Lung (tissue), 12 donors: ENCODE data around the gene IFRD2. TPM values are rescaled to one million over a fixed set of nuclear protein-coding genes. Genes with fewer than 3 reads are reported as not detected.
A peak's percentile ranks its signal among the peaks of the same experiment; 100 is the strongest.

ENCODE experiments used
- ATAC-seq: fragments of 200-7000 bp; cut with Tn5 transposase; one replicate; pipeline ENCODE4 v1.9.1; 2020; ENCODE audit warnings: moderate number of reproducible peaks; ENCODE audit not compliant: insufficient read depth, low FRiP score
- DNase-seq, 3 donors: peaks; one replicate each; pipeline ENCODE4 v3.0.0-alpha.2; 2013 to 2017
- H3K27ac ChIP-seq, 2 donors: one replicate each; pipeline ENCODE4 v1.5.1; 2013; ENCODE audit warnings: mild to moderate bottlenecking in 2 of 2, moderate library complexity in 2 of 2, control low read depth in 1 of 2, inconsistent platforms in 1 of 2, low read depth in 1 of 2, low read length in 1 of 2
- H3K27me3 ChIP-seq, 3 donors: one replicate each; pipeline ENCODE4 v1.5.1; 2013; ENCODE audit warnings: low read length in 2 of 3; ENCODE audit not compliant: control insufficient read depth in 3 of 3, insufficient read depth in 3 of 3
- H3K36me3 ChIP-seq, 4 donors: one replicate each; pipeline ENCODE4 v1.5.1; 2013; ENCODE audit warnings: low read length in 4 of 4, mild to moderate bottlenecking in 1 of 4, moderate library complexity in 1 of 4; ENCODE audit not compliant: control insufficient read depth in 4 of 4, insufficient read depth in 4 of 4
- H3K4me1 ChIP-seq, 5 donors: one replicate each; pipeline ENCODE4 v1.5.1; 2013; ENCODE audit warnings: low read length in 5 of 5, mild to moderate bottlenecking in 2 of 5, moderate library complexity in 1 of 5; ENCODE audit not compliant: control insufficient read depth in 5 of 5, insufficient read depth in 5 of 5
- H3K4me3 ChIP-seq: one replicate; pipeline ENCODE4 v1.5.1; 2013; ENCODE audit warnings: mild to moderate bottlenecking, control low read depth, moderate library complexity
- H3K9ac ChIP-seq, 2 donors: one replicate each; pipeline ENCODE4 v1.5.1; 2013; ENCODE audit warnings: low read length in 2 of 2, control low read depth in 1 of 2; ENCODE audit not compliant: insufficient read depth in 1 of 2
- H3K9me3 ChIP-seq, 4 donors: one replicate each; pipeline ENCODE4 v1.5.1; 2013; ENCODE audit warnings: low read length in 3 of 4, mild to moderate bottlenecking in 1 of 4, moderate library complexity in 1 of 4; ENCODE audit not compliant: control insufficient read depth in 4 of 4, insufficient read depth in 3 of 4
- CTCF ChIP-seq: IDR thresholded peaks from 2 replicates; pipeline ENCODE4 v1.5.1; 2012; ENCODE audit warnings: mild to moderate bottlenecking; ENCODE audit errors: control extremely low read depth, extremely low read depth
- WGBS, 2 donors: extraction: QIAGEN DNeasy Blood & Tissue Kit; methylation state at CpG; one replicate each; pipeline ENCODE4 v1.1.7; 2013; 5-methylcytosine and 5-hydroxymethylcytosine counted together
- polyA plus RNA-seq, 2 donors: library from polyadenylated mRNA; stranded (reverse); fragments of 200-250 nt; gene quantifications; one replicate each; pipeline ENCODE4 v1.2.1, GENCODE V29; 2013
- total RNA-seq, 2 donors: library from RNA; depleted of rRNA in 1 of 2; stranded (reverse); fragments of >200 nt in 1 of 2; gene quantifications; one replicate each; pipeline ENCODE4 v1.2.1, GENCODE V29; 2014 to 2021
- donor health status: control.
- donor health status: control.
- donor health status: Bipolar disorder and iron deficiency.
- donor health status: healthy.
- donor health status: DM: yes; HTN: yes; CAD: no.

IFRD2 gene
- total and polyA plus RNA-seq, 4 donors, result 14.7 to 107 (median 95.1) TPM

GRCh38 chr3:50327943-50328691 lies 35.9 kb upstream of the IFRD2 start, which contains the start of gene TUSC2:
Gene TUSC2, minus strand, starts transcription at chr3:50328223. Its CDS starts 124 bp downstream, at chr3:50328099.
- WGBS, 2 donors, result 2 to 3% methylated on average over 55 of the region's 55 CpGs
- ATAC-seq (peak; percentile 90), DNase-seq (peak; percentile 96 to 98 (median 98))
- Histone ChIP-seq H3K36me3 (peaks cover 27 to 46% (median 32%) of the 10 kb centered on the region in 4 donors), H3K9me3 (no peaks in the 10 kb centered on the region), H3K27me3 (no peaks in the 10 kb centered on the region), H3K27ac (peak within 1 kb of the TSS; percentile 82 to 89), H3K4me1 (peaks cover 2 to 23% (median 9%) of the 10 kb centered on the region in 5 donors), H3K4me3 (peak within 1 kb of the TSS; percentile 86), H3K9ac (peak within 1 kb of the TSS; percentile 57 to 62)
- TF ChIP-seq CTCF, result no peak

GRCh38 chr3:50327129-50327528 lies 34.9 kb upstream of the IFRD2 start:
- Histone ChIP-seq H3K27me3 (no peaks in the 10 kb centered on the region), H3K4me1 (peaks cover 2 to 32% (median 12%) of the 10 kb centered on the region in 5 donors), H3K27ac (peak overlapping the region in 1 of 2 donors; percentile 89), H3K9ac (peak overlapping the region in 1 of 2 donors; percentile 62), H3K9me3 (no peaks in the 10 kb centered on the region), H3K36me3 (peaks cover 26 to 41% (median 30%) of the 10 kb centered on the region in 4 donors), H3K4me3 (peak overlapping the region; percentile 86)
- ATAC-seq, result no peak
- no peak for TF ChIP-seq CTCF
- DNase-seq, result no peak
- WGBS, 2 donors, result 73 to 74% methylated on average over 4 of the region's 4 CpGs

GRCh38 chr3:50326182-50326541 lies 33.9 kb upstream of the IFRD2 start:
- Histone ChIP-seq H3K27me3 (no peaks in the 10 kb centered on the region), H3K9me3 (no peaks in the 10 kb centered on the region), H3K36me3 (peaks cover 17 to 31% (median 21%) of the 10 kb centered on the region in 4 donors), H3K27ac (no peak overlapping the region), H3K4me1 (peaks cover 2 to 36% (median 13%) of the 10 kb centered on the region in 5 donors), H3K4me3 (no peak overlapping the region), H3K9ac (no peak overlapping the region)
- DNase-seq (no peak), ATAC-seq (no peak)
- no peak for TF ChIP-seq CTCF
- WGBS, 2 donors, result 94% methylated on average over 8 of the region's 8 CpGs
